ENCODE results near the gene AEBP1. TPM values are rescaled to one million over a fixed set of nuclear protein-coding genes. Genes with fewer than 3 reads are reported as not detected.

AEBP1 gene
- total and polyA plus RNA-seq, 9 of the 15 experiments (the other 6 are each of a cell fraction or from before 2014, with no cell fraction given): 0.03 to 0.78 (median 0.30) TPM; not detected in 2

GRCh38 chr7:44123190-44124003 lies 19.3 kb downstream of the AEBP1 start, which contains the start of gene POLD2 (continued):
- TF ChIP-seq MGA (IDR thresholded peaks at IDR 0.05) (peak; percentile 72), NUFIP1 (IDR thresholded peaks at IDR 0.05; ENCODE audit: partially characterized antibody) (peak; percentile 38), TBP (optimal IDR thresholded peaks at IDR 0.05; ENCODE audit: low read depth, low read length) (peak; percentile 67), NFYB (IDR thresholded peaks at IDR 0.05; ENCODE audit: extremely low read depth, insufficient read length) (peak; percentile 54), E2F6 (IDR thresholded peaks at IDR 0.05; ENCODE audit: borderline replicate concordance in 1 of 2, extremely low read depth in 1 of 2, insufficient read depth in 1 of 2, insufficient read length in 1 of 2, low read depth in 1 of 2, low read length in 1 of 2, poor library complexity in 1 of 2, severe bottlenecking in 1 of 2) (peak; percentile 52 to 71), ZFX (CRISPR knock-in tag; IDR thresholded peaks at IDR 0.05) (peak; percentile 79), SMARCA4 (IDR thresholded peaks at IDR 0.05) (no peak), JUND (IDR thresholded peaks at IDR 0.05; ENCODE audit: borderline replicate concordance, low read depth, low read length) (0 out of 2 replicates have a peak, but pooled peaks have one; percentile 21), JUND (tag; IDR thresholded peaks at IDR 0.05; ENCODE audit: borderline replicate concordance, low read depth, low read length) (no peak), ZBTB9 (CRISPR knock-in tag; IDR thresholded peaks at IDR 0.05) (peak; percentile 54; the same call in 1 of the 2 replicates), ID3 (CRISPR knock-in tag; IDR thresholded peaks at IDR 0.05) (no peak), ID3 (tag; IDR thresholded peaks at IDR 0.05) (no peak)
